Measurements from ENCODE around the gene ZNF557. TPM values are rescaled to one million over a fixed set of nuclear protein-coding genes. Genes with fewer than 3 reads are reported as not detected.

Gene ZNF557
- total and polyA plus RNA-seq, 4 donors, result 6.9 to 18.1 (median 13.2) TPM

Other genes with a start within 250 kb of the ZNF557 start
- 1 to 10 TPM in 1 of 2 donors, not detected in 1; 1.1 TPM for gene ADGRE1, start 182.1 kb upstream of the ZNF557 start, total RNA-seq
- under 1 TPM in 1 of 2 donors, not detected in 1; 0.11 TPM for gene ADGRE1, start 182.1 kb upstream of the ZNF557 start, polyA plus RNA-seq (ENCODE audit: insufficient read length in 2 of 2)
- gene MBD3L2B, start 48.3 kb upstream of the ZNF557 start, total RNA-seq, result not detected
- gene MBD3L2B, start 48.3 kb upstream of the ZNF557 start, polyA plus RNA-seq (ENCODE audit: insufficient read length in 2 of 2), result not detected
- gene MBD3L5, start 39.1 kb upstream of the ZNF557 start, total RNA-seq, result not detected
- gene MBD3L5, start 39.1 kb upstream of the ZNF557 start, polyA plus RNA-seq (ENCODE audit: insufficient read length in 2 of 2), result not detected
- not detected for gene MBD3L4, start 29.5 kb upstream of the ZNF557 start, total RNA-seq
- gene MBD3L4, start 29.5 kb upstream of the ZNF557 start, polyA plus RNA-seq (ENCODE audit: insufficient read length in 2 of 2), result not detected
- not detected for gene MBD3L2, start 20.4 kb upstream of the ZNF557 start, total RNA-seq
- gene MBD3L2, start 20.4 kb upstream of the ZNF557 start, polyA plus RNA-seq (ENCODE audit: insufficient read length in 2 of 2), result not detected
- not detected for gene MBD3L3, start 11.0 kb upstream of the ZNF557 start, total RNA-seq
- not detected for gene MBD3L3, start 11.0 kb upstream of the ZNF557 start, polyA plus RNA-seq (ENCODE audit: insufficient read length in 2 of 2)
- gene INSR, start 224.7 kb downstream of the ZNF557 start, total RNA-seq, result 10 to 100 TPM; 42.5 to 47.7 TPM
- gene INSR, start 224.7 kb downstream of the ZNF557 start, polyA plus RNA-seq (ENCODE audit: insufficient read length in 2 of 2), result 10 to 100 TPM; 15.3 to 23.9 TPM

All from spinal cord (tissue), 4 donors.